HG03175 (cell line): ENCODE data around the gene OR2V2.
A peak's percentile ranks its signal among the peaks of the same experiment; 100 is the strongest.

ENCODE experiments used
- ATAC-seq: cut with Tn5 transposase; IDR thresholded peaks from one replicate; pipeline ENCODE4 v1.9.1; 2021; ENCODE audit warnings: mild to moderate bottlenecking, moderate library complexity; ENCODE audit not compliant: unreplicated experiment

The OR2V2 gene

DNA sequence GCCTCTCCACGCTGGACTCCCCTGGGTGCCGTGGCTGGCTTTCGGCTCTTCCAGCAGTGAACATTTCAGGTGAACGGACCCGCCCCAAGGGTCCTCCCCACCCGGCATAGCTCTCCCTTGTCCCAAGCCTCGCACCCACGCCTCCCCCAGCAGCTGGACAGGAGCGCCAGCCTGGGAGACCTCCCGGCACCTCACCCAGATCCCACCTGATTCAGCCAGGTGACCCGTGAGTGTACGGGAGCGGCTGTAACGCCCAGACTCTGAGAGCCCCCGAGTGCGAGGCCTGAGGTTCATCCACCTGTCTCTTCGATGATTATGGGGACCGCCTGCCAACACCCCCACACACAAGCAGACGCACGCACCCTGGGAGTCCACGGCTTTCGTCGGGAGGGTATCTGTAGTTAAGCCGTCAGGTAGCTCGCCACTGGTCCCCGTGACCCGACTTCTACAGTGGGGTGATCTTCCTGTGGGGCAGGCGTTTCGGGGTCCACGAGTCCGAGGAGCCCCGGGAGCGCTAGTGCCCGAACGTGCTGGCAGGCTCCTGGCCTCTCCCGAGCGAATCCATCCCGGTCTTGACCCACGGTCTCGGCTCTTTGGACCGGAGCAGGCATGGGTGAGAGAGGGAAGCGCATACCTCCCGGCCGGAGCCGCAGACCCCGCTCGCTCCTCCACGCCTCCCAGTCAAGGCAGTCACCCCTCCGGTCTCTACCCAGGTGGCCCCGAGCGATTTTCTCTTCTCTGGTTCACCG, 42.8 kb downstream of the OR2V2 start:
- ATAC-seq: no peak

- peak; percentile 7 for ATAC-seq
Measured at GRCh38 chr5:181190711-181191525, 43.5 kb downstream of the OR2V2 start.

DNA sequence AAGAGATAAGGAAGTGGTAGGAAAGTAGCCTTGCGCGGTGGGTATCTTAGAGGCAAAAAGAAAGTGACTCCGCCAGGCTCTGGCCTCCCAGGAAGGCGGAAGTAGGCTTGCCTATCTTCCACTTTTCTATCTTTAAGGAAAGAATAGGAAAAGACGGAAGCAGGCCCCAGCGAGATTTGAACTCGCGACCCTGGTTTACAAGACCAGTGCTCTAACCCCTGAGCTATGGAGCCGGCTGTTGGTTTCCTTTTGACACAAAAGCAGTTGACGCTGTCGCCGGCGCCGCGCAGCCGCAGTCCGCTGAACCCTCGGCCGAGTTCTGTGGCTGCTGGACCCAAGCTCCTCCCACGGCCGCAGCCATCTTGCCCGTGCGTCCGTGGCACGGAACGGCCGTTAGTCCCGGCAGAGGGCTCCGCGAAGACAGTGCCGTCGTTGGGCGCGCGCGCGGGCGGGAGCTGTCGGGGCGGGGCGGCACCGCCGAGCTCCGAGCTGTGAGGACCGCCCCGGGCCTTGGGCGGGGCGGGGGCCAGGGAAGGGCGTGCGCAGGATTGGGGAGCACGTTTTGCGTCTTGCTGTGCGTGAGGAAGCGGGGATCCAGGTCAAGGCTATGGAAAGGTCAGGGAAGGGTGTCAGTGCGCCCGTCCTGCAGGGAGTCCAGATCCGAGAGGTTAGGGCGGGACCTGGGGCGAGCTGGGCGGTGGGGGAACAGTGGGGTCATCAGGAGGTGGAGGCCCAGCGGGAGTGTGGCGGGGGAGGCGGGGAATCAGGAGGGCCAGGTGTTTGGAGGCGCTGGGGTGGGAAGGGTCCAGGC, 44.3 kb downstream of the OR2V2 start:
- peak; percentile 60 for ATAC-seq

DNA sequence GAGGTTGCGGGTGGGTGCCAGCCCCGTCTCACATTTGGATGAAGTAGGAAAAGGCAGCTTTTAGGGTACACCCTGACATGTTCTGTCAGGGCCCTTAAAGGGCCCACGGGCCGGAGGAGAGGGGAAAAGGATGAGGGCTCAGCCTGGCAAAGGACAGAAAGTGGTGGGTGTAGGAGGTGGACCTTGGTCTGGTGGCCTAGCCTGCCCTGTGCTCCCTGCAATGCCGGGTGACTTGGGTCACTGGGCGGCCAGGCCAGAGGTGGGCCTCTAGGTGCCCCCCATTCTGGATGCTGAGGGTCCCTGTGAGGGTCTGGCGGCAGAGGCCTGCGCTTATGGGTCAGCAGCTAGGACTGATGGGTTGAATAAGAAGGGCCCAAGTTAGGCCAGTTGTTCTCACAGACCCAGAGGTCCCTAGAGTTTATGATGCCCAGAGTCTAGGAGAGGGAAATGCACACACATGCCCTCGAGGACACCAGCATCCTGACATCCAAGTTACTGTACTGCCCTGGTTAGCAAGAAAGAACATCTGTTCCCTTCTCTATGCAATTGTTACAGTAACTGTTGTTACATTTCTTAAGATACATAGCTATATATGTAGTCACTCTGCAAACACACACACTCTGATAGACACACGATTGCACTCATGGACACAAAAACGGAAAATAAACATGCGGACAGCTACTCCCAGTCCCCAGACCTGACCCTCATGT, 45.1 kb downstream of the OR2V2 start:
- ATAC-seq: no peak

DNA sequence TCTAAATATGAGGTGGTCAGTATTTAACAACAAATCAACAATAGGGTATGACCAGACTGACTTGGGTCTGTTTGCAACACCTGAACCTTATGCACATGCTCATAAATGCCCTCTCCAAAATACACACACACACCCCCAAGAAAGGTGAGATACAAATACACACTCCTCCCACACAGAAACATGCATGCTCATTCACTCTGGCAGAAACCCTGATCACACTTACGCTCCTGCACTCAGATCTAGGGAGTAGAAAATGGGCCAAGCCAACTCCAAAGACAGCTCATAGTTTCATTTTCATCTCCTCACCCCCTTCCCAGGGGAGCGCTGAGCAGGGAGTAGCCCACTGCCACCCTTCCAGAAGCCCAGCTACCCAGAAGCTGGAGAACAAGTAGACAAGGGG, 46.3 kb downstream of the OR2V2 start:
- ATAC-seq: no peak

- no peak for ATAC-seq
Measured at GRCh38 chr5:181194489-181195248, 47.3 kb downstream of the OR2V2 start.

DNA sequence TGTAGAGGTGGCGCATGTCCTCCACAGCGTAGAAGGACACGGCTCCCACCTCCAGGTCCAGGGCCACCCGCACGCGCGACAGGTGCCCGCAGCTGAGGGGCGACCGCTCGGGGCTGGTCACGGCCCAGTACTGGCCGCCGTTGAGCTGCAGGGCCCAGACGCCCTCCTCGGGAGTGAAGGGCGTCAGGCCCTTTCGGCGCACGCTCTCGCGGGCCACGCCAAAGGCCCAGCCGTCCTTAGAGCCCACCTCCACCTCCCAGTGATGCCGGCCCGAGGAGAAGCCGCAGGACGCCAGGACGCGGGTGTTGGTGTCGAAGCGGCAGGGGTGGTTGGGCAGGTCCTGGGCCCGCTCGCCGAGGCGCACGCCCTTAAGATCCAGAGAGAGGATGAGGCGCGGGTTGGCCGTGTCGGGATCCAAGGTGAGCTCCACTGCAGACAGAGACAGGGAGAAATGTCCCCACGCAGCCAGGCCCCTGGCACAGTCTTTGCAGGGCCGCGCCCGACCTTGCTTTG, 47.9 kb downstream of the OR2V2 start:
- ATAC-seq: no peak

GRCh38 chr5:181197326-181197951, 50.1 kb downstream of the OR2V2 start:
- no peak for ATAC-seq

DNA sequence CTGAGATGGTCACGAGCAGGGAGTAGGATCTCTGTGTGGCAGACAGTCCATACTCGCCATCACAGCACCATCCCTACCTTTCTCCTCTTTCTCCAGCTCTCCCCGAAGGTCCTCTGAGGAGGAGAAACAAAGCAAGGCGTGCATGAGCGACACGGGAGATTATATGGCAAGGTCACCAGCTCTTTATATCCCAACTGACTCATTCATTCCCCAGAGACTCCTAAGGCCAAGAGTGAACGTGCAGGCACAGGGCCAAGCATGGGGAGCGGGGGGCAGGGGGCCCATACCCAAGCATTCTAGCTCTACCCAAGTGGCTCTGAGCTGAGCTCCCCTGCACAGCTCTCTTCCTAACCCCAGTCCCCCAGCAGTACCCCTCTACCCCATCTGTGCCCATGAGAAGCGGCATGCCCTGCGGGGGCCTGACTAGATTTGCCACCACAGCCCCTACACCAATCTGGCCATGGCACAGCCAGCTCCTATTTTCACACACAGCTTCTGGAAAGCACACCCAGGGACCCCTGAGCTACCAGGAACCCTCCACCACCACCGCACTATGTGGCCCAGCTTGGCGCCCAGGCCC, 50.8 kb downstream of the OR2V2 start:
- ATAC-seq: no peak

GRCh38 chr5:181198905-181199519, 51.6 kb downstream of the OR2V2 start:
- peak; percentile 82 for ATAC-seq

DNA sequence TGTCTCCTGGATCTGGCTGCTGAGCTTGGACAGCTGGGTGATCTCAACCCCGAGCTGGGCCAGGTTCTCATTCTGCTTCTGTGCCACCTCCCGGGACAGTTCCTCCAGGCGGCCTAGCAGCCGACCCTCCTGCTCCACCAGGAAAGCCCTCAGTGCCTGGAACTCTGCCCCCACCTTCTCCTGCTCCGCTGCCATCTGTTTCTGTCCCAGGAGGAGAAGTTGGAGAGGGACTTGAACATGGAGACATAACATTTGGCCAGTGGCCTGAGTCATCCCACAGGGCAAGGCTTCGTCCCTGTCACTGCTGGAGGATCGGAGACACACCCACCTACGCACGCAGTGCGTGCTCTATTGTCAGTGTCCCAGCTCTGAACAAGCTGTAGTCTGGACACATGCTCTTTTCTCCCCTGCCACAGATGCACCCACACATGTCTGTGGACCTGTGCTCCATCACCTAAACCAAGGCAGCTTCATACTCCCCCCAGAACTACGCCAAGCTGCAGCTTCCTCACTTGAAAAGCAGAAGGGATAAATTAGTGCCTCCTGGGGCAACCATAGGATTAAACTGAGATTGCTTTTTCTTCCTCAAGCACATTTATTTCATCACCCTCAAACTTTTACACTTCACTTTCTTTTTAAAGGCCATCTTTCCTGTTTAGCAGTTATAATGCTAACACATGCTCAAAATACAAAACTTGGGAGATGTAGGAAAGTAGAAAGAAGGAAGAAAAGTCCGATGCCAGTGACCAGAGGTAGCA, 52.7 kb downstream of the OR2V2 start:
- no peak for ATAC-seq

GRCh38 chr5:181200816-181201215, 53.4 kb downstream of the OR2V2 start:
- no peak for ATAC-seq

- no peak for ATAC-seq
Measured at GRCh38 chr5:181203093-181203711, 55.8 kb downstream of the OR2V2 start.

- no peak for ATAC-seq
Measured at GRCh38 chr5:181203777-181204112, 56.4 kb downstream of the OR2V2 start.

DNA sequence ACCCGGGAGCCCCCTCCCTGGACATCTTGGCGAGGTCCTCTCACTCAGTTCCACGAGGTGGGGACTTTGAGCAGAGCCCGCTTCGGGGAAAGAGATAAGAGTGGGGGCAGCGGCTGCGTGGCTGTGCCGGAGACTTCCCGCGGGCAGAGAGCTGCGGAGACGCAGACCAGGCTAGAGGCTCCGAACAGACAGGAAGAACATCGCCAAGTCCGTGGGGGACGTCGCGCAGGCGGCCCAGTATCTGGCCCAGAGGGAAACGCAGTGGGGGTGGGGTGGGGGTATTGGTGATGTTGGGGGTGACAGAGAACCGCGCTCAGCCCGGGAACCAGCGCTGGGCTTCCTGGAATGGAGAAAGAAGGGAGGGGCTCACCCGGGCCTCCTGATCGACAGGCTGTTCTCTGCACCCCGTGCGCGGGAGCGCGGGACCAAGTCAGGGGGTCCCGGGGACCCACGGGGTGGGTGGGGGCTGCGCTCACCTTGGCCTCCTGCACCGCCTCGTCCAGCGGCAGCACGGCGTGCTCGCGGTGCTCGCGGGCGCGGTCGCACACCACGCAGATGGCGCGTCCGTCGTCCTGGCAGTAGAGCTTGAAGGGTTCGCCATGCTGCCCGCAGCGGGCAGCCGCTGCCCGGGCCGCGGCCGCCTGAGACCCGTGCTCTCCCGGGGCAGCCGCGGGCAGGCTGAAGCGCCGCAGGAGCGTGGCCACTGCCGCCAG, 56.9 kb downstream of the OR2V2 start:
- ATAC-seq: no peak

- no peak for ATAC-seq
Measured at GRCh38 chr5:181204826-181205760, 57.7 kb downstream of the OR2V2 start, which contains the start of gene TRIM7. Gene TRIM7, minus strand, starts transcription at chr5:181205196. Its CDS starts 86 bp downstream, at chr5:181205110.
